HG02970 (cell line): ENCODE results near the gene SNCA.

ENCODE experiments used
- ATAC-seq: cut with Tn5 transposase; IDR thresholded peaks from one replicate; pipeline ENCODE4 v1.9.1; 2021; ENCODE audit warnings: mild to moderate bottlenecking, moderate library complexity, moderate number of reproducible peaks; ENCODE audit not compliant: unreplicated experiment, low FRiP score

SNCA gene

GRCh38 chr4:89712827-89713226 is 124.1 kb downstream of the SNCA start:
- ATAC-seq: no peak

DNA sequence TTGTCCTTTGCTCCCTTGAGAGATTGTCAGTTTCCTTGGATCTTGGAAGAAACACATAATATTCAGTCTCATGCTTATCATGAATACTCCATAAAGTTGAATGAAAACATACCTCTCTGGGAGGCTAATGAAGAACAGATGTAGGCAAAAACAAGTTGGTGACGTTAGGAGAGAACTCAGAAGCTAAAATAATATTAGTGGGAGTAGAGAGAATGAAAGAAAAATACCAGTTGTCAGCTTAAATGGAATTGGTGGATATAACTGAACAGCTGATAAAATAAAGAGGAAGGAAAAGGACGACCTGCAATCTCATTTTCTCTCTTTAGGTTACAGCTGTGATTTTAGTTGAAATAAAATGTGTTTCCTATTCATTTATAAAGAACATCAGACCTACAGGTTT is 124.8 kb downstream of the SNCA start:
- ATAC-seq: no peak

- ATAC-seq: no peak
Measured at GRCh38 chr4:89708903-89709421, 128.0 kb downstream of the SNCA start.

GRCh38 chr4:89707467-89707866 is 129.5 kb downstream of the SNCA start:
- ATAC-seq: no peak

DNA sequence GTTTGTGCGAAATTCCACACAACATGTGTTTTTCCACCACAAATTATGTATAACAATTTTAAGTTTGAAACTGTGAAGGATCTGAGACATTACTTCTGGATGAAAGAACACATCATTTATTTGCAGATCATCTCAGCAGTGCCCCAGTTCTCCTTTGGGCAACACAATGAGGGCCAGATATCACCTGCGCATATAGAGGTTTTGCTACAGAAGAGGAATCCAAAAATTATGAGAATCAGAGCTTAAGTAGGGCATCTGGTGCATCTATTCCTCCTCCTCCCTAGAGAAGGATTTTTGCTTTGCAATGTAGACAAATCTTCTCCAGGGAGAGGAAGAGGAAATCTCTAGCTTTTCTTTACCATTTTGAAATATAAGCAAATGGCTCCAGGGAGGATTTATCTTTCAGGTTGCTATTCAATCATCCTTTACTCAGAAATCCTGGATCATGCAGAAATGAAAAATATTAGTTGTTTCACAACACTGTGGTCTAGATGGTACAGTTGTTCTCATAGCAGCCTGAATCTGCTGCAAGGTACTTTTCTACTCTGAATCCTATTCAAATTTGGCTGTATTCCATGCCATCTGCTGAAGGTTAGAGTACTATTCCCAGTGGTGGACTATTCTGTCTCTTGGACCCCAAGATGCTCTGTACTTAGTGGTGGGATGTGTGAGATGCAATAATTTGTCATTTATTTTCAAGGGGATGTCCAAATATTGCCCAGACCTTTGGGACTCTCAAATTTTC is 132.1 kb downstream of the SNCA start:
- no peak for ATAC-seq

DNA sequence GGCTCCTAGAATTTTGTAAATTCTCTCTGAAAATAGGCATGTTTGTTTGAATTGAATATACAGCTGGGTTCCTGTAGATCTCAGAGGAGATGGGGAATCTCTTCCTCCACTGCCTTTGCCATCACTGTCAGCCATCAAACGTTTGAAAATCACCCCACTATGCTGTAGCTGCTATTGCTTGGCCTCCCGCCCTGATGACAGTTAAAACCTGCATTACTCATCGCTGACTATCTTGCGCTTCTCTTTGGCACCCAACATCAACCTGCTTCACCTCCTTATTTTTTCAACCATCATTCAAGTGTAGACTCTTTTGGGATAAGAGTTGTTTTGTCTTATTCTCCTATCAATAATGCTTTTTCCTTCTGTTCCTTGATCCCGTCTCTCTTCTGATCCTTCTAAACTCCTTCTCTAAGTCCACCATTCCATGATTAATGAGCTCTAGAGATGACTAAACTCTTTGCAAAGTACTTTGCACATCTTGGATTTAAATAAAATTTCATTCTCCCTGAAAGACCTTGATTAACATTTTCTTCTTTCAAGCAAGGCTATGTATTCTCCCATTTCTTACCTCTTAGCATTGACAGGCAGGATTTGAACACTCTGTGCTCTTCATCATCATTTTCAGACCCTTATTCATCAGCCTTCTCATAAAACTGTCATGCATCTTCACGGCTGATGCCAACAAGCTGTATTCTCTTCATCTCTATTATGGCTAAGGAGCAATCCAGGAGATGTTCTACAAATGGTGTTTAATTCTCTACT is 133.0 kb downstream of the SNCA start:
- no peak for ATAC-seq

DNA sequence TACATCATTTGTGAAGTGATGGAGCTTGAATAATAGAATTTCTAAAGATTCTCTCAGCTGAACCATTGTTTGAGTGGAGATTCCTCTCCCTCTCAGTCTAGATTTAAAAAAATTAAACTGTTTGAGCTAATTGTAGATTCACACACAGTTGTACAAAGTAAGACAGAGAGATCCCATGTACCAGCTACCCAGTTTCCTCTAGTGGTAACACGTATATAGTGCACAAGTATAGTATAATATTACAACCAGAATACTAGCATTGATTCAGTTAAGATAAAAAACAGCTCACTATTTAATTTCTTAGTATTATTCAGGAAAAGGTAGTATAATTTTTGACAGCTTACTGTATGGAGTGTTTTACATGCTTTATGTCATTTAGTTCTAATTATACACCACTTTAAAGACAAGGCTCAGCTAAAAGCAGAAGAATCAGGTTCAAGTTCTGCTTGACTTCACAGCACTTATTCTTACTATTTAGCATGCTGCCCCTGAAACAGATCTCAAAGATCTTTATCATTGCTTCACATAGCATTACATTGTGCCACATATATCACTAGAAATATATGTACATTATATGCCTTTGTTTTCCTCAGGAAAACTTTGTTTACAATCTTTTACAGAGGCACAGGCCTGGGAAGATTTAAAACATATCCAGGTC is 136.1 kb downstream of the SNCA start:
- no peak for ATAC-seq

GRCh38 chr4:89685690-89686089 is 151.3 kb downstream of the SNCA start:
- ATAC-seq: no peak

DNA sequence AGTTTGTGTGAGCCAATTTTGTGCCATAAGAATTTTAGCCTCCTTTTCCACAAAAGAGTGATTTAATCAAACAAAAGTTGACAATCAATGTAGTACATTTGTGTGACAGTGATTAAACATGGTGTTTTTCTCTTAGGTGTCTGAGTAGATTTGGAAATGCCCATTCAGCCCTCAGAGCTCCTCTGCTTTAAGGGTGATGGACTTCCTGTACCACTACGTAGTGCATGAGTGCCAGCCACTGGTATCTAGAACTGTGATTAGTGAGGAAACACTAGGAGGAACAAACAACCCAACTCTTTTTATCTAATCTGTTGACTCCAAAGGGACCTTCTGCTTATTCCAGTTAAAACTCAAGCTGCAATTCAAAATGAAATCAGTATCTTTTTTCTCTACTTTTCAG is 151.7 kb downstream of the SNCA start:
- ATAC-seq: no peak

GRCh38 chr4:89684536-89684935 is 152.4 kb downstream of the SNCA start:
- ATAC-seq: no peak

DNA sequence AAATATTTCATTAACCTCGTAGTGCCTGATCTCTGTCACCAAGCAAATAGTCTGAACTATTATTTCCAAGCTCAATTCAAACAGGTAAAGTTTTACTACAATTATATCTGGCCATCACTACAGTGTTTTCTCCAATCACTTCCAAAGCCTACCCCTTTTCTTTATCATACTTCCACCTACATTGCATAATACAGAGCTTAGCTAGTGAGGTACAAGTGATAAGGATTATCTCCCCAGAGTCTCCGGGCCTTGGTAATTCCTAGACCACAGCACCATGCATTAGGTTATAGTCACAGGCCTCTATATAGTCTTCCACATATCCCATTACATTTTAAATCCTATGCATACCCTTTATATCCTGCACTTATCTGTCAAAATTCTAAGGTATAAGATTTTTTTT is 154.2 kb downstream of the SNCA start:
- ATAC-seq: no peak

- ATAC-seq: no peak
Measured at GRCh38 chr4:89681671-89682070, 155.3 kb downstream of the SNCA start.

DNA sequence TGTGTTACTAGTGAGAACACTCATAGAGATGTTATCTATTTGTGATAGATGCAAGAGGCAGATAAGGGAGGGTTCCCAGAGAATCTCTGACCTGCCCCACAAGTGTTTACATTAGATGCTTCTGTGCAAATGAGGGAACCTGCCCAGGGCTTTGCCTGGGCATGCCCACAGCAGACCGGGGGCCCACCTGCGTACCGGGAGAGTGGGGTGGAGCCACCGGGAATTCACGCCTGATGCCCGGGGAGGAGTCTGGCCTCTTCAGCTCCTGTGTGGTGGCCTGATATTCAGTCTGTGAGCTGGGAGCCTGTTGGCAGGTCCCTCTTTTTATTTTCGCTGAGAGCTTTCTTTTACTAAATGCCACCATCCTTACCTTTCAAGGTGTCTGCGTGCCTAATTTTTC is 155.7 kb downstream of the SNCA start:
- no peak for ATAC-seq

DNA sequence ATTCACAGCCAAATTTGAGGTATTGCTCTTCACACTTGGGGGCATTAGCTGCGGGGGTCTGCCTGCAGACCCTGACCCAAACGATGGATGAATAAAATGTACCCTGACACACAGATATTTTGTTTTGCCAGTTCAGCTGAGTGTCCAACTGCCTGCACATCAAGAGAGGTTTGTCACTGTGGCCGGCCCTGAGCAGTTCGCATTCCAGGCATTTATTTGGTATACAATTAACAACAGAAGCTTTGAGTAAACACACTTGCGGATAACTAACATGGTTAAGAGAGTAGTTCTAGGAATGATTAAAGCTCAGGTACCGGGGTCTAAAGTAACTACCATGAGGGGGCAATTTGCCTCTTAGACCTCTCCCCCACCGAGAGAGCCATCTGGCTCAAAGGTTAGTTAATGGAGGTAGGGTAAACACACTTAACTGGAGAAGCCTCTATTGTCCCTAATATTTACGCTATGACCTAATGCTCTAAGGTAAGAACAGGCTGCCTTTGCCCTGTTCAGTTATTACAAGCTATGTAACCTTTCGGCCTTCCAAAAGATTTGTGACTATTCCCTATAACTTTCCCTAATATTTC is 162.0 kb downstream of the SNCA start:
- ATAC-seq: no peak
